ENCODE results near the gene KRT14. TPM values are rescaled to one million over a fixed set of nuclear protein-coding genes. Genes with fewer than 3 reads are reported as not detected.
"Not testable (repeated sequence)": the region's sequence is repeated elsewhere in the genome, so short reads cannot be mapped to it uniquely, and the experiment has no call there.

The KRT14 gene
- total RNA-seq, 1 donor from 2014 or later, result not detected

DNA sequence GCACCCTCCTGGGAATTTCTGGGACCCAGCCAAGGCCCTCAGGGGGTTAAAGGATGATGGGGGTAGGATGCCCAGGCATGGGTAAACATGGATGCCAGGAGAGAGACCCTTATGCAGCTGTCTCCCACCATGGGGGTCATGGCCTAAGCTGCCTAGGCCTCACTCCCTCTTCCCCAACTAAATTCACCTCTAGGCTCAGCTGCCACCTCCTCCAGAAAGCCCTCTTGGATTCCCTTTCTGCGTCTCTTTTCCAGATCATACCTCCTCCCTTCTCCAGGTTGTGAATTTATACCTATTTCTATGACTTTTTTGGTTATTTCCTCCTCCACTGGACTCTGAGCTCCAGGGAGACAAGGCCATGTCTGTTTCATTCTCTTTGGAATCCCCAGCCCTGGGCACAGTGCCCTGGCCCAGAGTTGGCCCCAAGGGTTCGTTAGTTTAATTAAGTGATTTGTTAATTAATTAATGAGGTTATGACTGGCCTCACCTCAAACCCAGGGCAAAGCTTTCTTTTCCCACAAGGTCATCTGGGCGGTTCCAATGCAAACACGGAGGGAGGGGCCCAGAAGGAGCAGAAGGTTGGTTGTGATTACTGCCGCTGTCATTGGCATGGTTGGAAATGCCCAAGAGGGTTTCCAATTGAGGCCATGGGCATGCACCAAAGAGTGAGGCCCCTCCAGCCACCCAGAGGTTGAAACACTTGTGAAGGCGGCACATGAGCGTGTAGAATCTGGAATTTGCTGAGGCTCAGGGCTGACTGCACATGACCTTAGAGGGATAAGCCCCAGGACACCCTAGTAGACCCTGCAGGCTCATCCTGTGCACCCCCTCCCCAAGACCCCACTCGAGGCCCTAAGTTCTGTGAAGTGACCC is 44.6 kb upstream of the KRT14 start:
- no peak for DNase-seq (ENCODE audit: low read depth)
- no peak overlapping the region for H3K4me3 ChIP-seq (ENCODE audit: low read depth, low read length)
- TF ChIP-seq, protein P1, sequence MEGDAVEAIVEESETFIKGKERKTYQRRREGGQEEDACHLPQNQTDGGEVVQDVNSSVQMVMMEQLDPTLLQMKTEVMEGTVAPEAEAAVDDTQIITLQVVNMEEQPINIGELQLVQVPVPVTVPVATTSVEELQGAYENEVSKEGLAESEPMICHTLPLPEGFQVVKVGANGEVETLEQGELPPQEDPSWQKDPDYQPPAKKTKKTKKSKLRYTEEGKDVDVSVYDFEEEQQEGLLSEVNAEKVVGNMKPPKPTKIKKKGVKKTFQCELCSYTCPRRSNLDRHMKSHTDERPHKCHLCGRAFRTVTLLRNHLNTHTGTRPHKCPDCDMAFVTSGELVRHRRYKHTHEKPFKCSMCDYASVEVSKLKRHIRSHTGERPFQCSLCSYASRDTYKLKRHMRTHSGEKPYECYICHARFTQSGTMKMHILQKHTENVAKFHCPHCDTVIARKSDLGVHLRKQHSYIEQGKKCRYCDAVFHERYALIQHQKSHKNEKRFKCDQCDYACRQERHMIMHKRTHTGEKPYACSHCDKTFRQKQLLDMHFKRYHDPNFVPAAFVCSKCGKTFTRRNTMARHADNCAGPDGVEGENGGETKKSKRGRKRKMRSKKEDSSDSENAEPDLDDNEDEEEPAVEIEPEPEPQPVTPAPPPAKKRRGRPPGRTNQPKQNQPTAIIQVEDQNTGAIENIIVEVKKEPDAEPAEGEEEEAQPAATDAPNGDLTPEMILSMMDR (conservative IDR thresholded peaks at IDR 0.05; ENCODE audit: low read depth, low read length), result no peak

DNA sequence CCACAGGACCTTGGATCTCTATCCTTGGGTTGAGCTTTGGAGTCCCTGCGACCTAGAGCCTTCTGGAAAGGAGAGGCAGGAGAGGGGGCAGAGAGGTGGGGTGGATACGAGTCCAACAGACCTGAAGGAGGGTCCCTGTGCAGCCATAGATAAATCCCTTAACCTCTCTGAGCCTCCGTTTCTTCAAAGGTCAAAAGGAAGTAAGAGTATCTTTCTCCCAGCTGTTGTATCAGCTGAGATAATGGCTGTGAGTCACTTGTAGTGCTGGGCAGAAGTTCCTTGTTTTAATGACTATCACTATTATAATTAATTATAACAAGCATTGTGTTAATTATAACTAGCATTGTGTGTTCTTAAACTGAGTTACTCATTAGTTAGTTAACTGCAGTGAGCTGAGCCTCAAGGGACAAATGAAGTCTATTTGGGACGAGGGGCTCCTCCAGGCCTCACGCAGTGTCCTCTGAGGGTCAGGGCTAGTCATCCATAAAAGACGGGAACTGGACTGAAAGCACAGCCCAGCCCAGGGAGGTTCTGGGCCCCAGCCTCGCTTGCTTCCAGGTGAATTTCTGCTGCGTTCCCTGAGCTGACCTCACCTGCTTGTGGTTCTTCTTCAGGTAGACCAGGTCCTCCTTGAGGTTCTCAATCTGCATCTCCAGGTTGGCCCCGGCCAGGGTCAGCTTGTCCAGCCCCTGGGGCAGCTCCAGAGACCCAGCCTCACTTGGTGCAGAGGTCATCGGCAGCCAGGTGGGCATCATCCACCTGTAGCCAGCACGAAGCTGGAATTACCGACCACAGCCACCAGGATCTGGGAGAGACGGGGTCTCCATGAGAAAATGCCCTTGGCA is 43.4 kb upstream of the KRT14 start:
- TF ChIP-seq, protein P1 (conservative IDR thresholded peaks at IDR 0.05; ENCODE audit: low read depth, low read length), result no peak
- H3K4me3 ChIP-seq (ENCODE audit: low read depth, low read length), result no peak overlapping the region
- no peak for DNase-seq (ENCODE audit: low read depth)

DNA sequence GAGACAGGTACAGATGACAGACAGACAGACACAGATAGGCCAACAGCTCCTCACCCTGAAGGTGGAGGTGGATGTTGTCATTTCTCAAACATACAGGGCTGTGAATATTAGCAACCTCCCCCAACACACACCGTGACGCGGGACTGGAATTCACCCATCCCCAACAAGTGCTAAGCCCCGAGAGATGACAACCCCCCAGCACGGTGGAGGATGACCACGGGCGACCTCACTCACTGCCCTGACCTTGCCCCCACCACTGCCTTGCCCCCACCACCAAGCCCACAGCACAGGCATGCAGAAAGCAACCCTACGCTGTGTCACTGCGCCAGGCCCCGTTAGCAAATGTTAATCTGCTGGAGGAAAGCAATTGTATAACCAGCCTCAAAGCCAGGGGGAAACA is 42.6 kb upstream of the KRT14 start:
- no peak for DNase-seq (ENCODE audit: low read depth)
- H3K4me3 ChIP-seq (ENCODE audit: low read depth, low read length), result no peak overlapping the region
- TF ChIP-seq, protein P1 (conservative IDR thresholded peaks at IDR 0.05; ENCODE audit: low read depth, low read length), result no peak

DNA sequence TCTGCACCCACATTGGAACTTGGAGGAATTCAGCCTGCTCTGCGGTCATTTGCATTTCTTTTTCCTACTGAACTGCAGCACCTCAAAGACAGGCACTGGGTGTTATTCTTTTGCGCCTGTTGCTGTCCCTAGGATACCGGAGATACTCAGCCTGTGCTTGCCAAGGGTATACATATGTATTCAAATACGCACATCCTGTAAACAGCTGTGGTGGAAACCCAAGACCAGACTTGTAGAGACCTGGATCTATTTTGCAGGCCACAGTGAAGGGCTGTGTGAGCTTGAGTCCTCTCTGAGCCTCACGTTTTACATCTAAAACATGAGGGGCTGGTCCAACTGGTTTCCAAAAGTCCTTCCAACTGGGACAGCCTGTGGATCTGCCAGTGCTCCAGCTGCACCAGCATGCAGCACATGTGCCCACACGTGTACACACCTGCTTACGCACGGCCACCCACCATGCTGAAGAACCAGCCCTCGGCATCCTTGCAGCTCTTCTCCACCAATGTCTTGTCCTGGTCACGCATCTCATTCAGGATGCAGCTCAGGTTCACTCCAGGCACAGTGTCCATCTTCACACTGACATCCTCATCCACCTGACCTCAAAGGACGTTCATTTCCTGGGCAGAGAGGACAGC is 42.0 kb upstream of the KRT14 start:
- H3K4me3 ChIP-seq (ENCODE audit: low read depth, low read length); DNase-seq (ENCODE audit: low read depth): not testable (repeated sequence)

DNA sequence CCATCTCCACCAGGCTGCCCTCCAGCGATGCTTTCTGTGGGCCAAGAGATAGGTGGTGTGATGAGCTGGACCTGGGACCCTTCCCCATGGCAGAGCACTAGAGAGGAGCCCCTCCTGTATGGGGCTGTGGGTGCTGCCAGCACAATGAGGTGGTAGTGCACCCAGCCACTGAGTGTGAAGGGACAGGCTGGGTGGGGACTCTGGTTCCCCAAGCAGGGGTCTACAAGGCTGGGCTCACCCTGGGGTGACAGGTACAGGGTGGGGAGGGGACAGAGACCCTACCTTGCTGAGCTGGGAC is 41.3 kb upstream of the KRT14 start:
- H3K4me3 ChIP-seq (ENCODE audit: low read depth, low read length); DNase-seq (ENCODE audit: low read depth): not testable (repeated sequence)

DNA sequence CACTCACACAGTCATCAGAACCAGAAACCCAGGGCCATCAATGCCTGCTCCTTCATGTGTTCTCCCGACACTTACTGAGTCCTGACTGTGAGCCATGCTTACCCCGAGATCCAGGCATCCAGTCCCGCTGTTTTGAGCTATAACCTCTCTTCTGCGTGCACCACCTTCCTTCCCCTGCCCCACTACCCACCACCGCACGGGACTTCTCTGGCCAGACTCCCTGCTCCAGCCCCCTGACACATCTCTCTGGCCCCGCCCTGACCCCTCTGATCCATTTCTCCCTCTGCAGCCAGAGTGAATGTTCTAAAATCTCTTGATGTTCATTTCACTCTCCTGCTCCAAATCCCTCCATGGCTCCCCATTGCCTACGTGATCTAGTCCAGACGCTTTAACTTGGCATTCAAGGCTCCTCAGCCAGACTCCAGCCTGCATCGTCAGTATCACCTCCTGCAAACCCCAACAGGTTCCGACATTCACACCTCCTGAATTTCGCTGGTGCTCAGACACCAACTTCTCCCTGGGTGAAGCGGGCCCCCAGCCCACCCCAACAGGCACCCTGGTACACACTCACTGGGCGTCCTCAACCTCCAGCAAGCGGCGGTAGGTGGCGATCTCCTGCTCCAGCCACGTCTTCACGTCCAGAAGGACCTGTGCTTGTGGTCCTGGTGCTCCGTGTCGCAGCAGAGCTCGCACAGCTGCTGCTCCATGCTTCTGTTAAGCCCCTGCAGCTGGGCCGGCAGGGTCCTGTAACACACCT is 40.8 kb upstream of the KRT14 start:
- TF ChIP-seq, protein P1 (conservative IDR thresholded peaks at IDR 0.05; ENCODE audit: low read depth, low read length), result no peak
- no peak for DNase-seq (ENCODE audit: low read depth)
- no peak overlapping the region for H3K4me3 ChIP-seq (ENCODE audit: low read depth, low read length)

DNA sequence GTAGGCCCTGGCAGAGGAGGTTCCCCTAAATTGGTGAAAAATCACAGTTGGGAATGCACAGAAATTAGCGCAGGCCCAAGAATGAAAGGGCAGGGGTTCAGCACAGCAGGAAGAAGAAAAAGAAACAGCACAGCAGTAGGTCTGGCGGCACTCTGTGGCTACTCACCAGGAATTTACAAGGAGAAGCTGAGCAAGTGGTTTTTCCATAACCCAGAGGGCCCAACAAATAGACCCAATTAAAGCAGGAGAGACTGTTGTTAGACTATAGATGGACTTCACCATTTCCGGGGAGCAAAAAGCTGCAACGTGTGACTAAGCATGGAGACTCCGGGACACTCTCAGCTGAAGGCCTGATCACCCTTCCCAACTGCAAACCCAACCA is 40.2 kb upstream of the KRT14 start:
- H3K4me3 ChIP-seq (ENCODE audit: low read depth, low read length); DNase-seq (ENCODE audit: low read depth): not testable (repeated sequence)

DNA sequence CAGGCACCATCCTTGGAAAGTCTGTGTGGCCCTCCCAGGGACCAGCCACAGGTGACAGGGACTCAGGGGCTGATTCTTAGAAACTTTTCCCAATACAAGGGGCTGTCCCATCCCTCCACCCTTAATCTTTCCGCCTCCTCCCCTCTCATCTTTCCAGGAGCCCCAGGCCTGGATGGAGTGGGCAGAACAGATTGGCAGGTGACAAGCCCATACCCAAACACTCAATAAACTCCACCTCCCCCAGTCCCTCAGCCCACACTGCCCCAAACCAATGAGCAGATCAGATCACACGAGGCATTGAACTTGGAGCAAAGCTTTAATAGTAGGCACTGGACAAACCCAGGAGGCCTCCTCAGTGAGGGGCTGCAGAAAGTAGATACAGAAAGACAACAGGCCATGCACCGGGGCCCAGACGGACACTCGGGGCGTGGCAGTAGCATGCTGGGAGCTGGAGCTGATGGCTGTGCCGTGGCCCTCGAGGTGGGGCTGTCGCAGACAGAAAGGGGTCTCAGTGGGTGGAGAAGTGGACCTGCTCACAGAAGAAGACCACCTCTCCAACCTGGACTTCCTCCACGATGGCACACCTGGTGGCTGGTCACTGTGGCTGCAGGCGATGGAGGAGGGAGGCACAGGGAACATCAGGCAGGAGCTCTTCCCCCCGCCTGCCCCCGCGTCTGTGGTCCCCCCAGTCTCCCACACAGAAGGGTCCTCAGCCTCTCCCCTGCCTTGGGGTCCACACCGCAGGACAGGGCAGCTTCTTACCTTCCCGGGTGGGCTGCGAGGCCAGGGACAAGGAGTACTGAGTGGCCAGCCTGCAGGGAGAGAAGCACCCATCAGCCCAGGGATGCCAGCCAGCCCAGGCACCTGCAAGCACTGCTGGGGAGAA is 39.6 kb upstream of the KRT14 start:
- DNase-seq (ENCODE audit: low read depth); H3K4me3 ChIP-seq (ENCODE audit: low read depth, low read length): not testable (repeated sequence)

Data from epithelial cell of proximal tubule (primary cell).